HEK293 (cell line): ENCODE data around the gene CLTB.
"Not testable (repeated sequence)": the region's sequence is repeated elsewhere in the genome, so short reads cannot be mapped to it uniquely, and the experiment has no call there.

Experiments
- CTCF ChIA-PET: fragments of 350-600 bp; formaldehyde crosslinking; extraction: SDS; loops from one replicate; lab custom pipeline; 2021; ENCODE audit warnings: antibody characterized with exemption; lab: Yijun Ruan, JAX
- POLR2A ChIA-PET: fragments of 300-600 bp; formaldehyde crosslinking; extraction: SDS; loops from one replicate; lab custom pipeline; 2020; ENCODE audit warnings: antibody characterized with exemption, inconsistent platforms; lab: Yijun Ruan, JAX
- H3K27ac ChIP-seq: fragments of 200-500 bp; sonication (Bioruptor generic); 2 replicates; pipeline ENCODE4 v1.5.1; 2014; ENCODE audit warnings: low read depth, low read length, control low read depth, inconsistent platforms; ENCODE audit errors: extremely low read depth
- H3K36me3 ChIP-seq, 2 experiments: fragments of 200-500 bp in 1 of 2; sonication (Bioruptor generic) in 1 of 2; 1 replicate in 1 of 2; 2 replicates in 1 of 2; pipeline ENCODE4 v1.5.1; 2014 to 2017; ENCODE audit warnings: inconsistent platforms in 2 of 2, low read length in 2 of 2; ENCODE audit not compliant: control insufficient read depth in 2 of 2, insufficient read depth in 1 of 2
- H3K4me1 ChIP-seq: fragments of 200-500 bp; sonication (Bioruptor generic); 2 replicates; pipeline ENCODE4 v1.5.1; 2014; ENCODE audit warnings: mild to moderate bottlenecking, low read length, inconsistent platforms; ENCODE audit not compliant: control insufficient read depth, insufficient read depth
- H3K4me3 ChIP-seq: 2 replicates; pipeline ENCODE4 v1.5.1; 2011; ENCODE audit warnings: low read depth, mild to moderate bottlenecking, control low read depth, low read length, moderate library complexity
- H3K9me3 ChIP-seq: fragments of 200-500 bp; sonication (Bioruptor generic); 2 replicates; pipeline ENCODE4 v1.5.1; 2014; ENCODE audit warnings: low read depth, low read length, inconsistent platforms; ENCODE audit not compliant: control insufficient read depth, insufficient read depth
- BCL11A ChIP-seq: fragments of 450-650 bp; formaldehyde crosslinking; IDR thresholded peaks from 2 replicates; pipeline ENCODE4 v1.5.1; 2016; ENCODE audit warnings: low read depth, missing biosample characterization, missing genetic modification characterization
- KLF8 ChIP-seq: fragments of 450-650 bp; formaldehyde crosslinking; IDR thresholded peaks from 2 replicates; pipeline ENCODE4 v1.5.1; 2016; ENCODE audit warnings: missing biosample characterization, missing genetic modification characterization
- PRDM1 ChIP-seq: fragments of 450-650 bp; formaldehyde crosslinking; IDR thresholded peaks from 2 replicates; pipeline ENCODE4; 2016; ENCODE audit warnings: missing biosample characterization, missing genetic modification characterization
- PRDM10 ChIP-seq: fragments of 450-650 bp; formaldehyde crosslinking; IDR thresholded peaks from 2 replicates; pipeline ENCODE4 v1.5.1; 2016; ENCODE audit warnings: missing biosample characterization, missing genetic modification characterization
- ZBTB20 ChIP-seq: fragments of 450-650 bp; formaldehyde crosslinking; IDR thresholded peaks from 2 replicates; pipeline ENCODE4 v1.5.1; 2016; ENCODE audit warnings: missing biosample characterization, missing genetic modification characterization
- ZNF112 ChIP-seq: fragments of 450-650 bp; formaldehyde crosslinking; IDR thresholded peaks from 2 replicates; pipeline ENCODE4 v1.5.0; 2017; ENCODE audit warnings: missing biosample characterization, missing genetic modification characterization
- ZNF146 ChIP-seq: fragments of 450-650 bp; formaldehyde crosslinking; IDR thresholded peaks from 2 replicates; pipeline ENCODE4 v1.5.1; 2016; ENCODE audit warnings: missing biosample characterization, missing genetic modification characterization
- ZNF18 ChIP-seq: fragments of 450-650 bp; formaldehyde crosslinking; IDR thresholded peaks from 2 replicates; pipeline ENCODE4 v1.5.1; 2016; ENCODE audit warnings: missing biosample characterization, missing genetic modification characterization
- ZNF280D ChIP-seq: fragments of 450-650 bp; formaldehyde crosslinking; IDR thresholded peaks from 2 replicates; pipeline ENCODE4 v1.5.1; 2016; ENCODE audit warnings: missing biosample characterization, missing genetic modification characterization
- ZNF610 ChIP-seq: fragments of 450-650 bp; formaldehyde crosslinking; IDR thresholded peaks from 2 replicates; pipeline ENCODE4 v1.5.1; 2016; ENCODE audit warnings: missing biosample characterization, missing genetic modification characterization, borderline replicate concordance

Gene CLTB

GRCh38 chr5:176446028-176446665 lies 29.8 kb upstream of the CLTB start:
- Histone ChIP-seq H3K9me3 (no peaks in the 10 kb centered on the region), H3K36me3 (no peaks in the 10 kb centered on the region; a peak in 1 of 3 replicates), H3K27ac (no peak overlapping the region), H3K4me1 (no peaks in the 10 kb centered on the region), H3K4me3 (no peak overlapping the region)
- ChIA-PET POLR2A (interaction anchor here (1.6 kb wide), 1 partner anchor 92 kb away, joined by 3 read pairs; the partner anchor contains the start of gene RNF44), CTCF (interaction anchor here (0.7 to 4.6 kb wide), 2 partner anchors 29 to 1657 kb away, joined by 3 to 43 read pairs; partner anchors contain the start of gene CLTB)
- TF ChIP-seq ZBTB20 (tag by site-specific recombination) = no peak
- TF ChIP-seq PRDM1 (tag by site-specific recombination) = peak; percentile 69
- TF ChIP-seq ZNF18 (tag by site-specific recombination) = 0 out of 2 replicates have a peak, but pooled peaks have one; percentile 11
- TF ChIP-seq, all 188 proteins: peak for 2

- Histone ChIP-seq H3K36me3 (no peaks in the 10 kb centered on the region), H3K9me3 (no peaks in the 10 kb centered on the region), H3K27ac (no peak overlapping the region), H3K4me3 (no peak overlapping the region), H3K4me1 (no peaks in the 10 kb centered on the region)
- no peak for TF ChIP-seq BCL11A (tag by site-specific recombination)
- TF ChIP-seq ZNF112 (tag by site-specific recombination) = no peak
- TF ChIP-seq ZNF610 (tag by site-specific recombination) = no peak
- TF ChIP-seq PRDM10 (tag by site-specific recombination) = peak; percentile 65
- TF ChIP-seq KLF8 = no peak
- CTCF ChIA-PET = interaction anchor here (0.7 to 0.8 kb wide), 2 partner anchors 129 to 177 kb away, joined by 3 to 4 read pairs; no protein-coding TSS in a partner anchor
- POLR2A ChIA-PET = interaction anchor here (0.8 kb wide), 1 partner anchor 27 kb away, joined by 4 read pairs; no protein-coding TSS in a partner anchor
Observed at GRCh38 chr5:176444742-176445141, 28.4 kb upstream of the CLTB start.

- H3K9me3 ChIP-seq, POLR2A ChIA-PET, H3K4me3 ChIP-seq, H3K4me1 ChIP-seq, H3K36me3 ChIP-seq, H3K27ac ChIP-seq: not testable (repeated sequence)
- CTCF ChIA-PET = interaction anchor here (0.7 to 1.5 kb wide), 2 partner anchors 218 to 713 kb away, joined by 5 read pairs; no protein-coding TSS in a partner anchor
- TF ChIP-seq ZNF146 (tag by site-specific recombination) (peak; percentile 97), ZNF280D (tag by site-specific recombination) (peak; percentile 35; the same call in 1 of the 2 replicates)
Observed at GRCh38 chr5:176442911-176443310, 26.6 kb upstream of the CLTB start.
